HEK293 (cell line): ENCODE measurements around the gene TRIM75.

Experiments used
- AEBP2 ChIP-seq: fragments of 450-650 bp; formaldehyde crosslinking; IDR thresholded peaks from 2 replicates; pipeline ENCODE4 v1.5.1; 2016; ENCODE audit warnings: missing biosample characterization, missing genetic modification characterization, borderline replicate concordance
- CTCF ChIP-seq: fragments of 450-650 bp; formaldehyde crosslinking; IDR thresholded peaks from 2 replicates; pipeline ENCODE4 v1.5.1; 2016; ENCODE audit warnings: missing biosample characterization, missing genetic modification characterization
- HOXC10 ChIP-seq: sonication (generic); formaldehyde crosslinking; IDR thresholded peaks from 2 replicates; pipeline ENCODE4 v1.8.1; 2023; ENCODE audit warnings: mild to moderate bottlenecking, missing genetic modification reagents
- SCRT2 ChIP-seq: fragments of 450-650 bp; formaldehyde crosslinking; IDR thresholded peaks from 2 replicates; pipeline ENCODE4 v1.5.1; 2016; ENCODE audit warnings: missing biosample characterization, missing genetic modification characterization
- ZNF214 ChIP-seq: fragments of 450-650 bp; formaldehyde crosslinking; IDR thresholded peaks from 2 replicates; pipeline ENCODE4 v1.5.1; 2017; ENCODE audit warnings: missing biosample characterization, mild to moderate bottlenecking, missing genetic modification characterization, borderline replicate concordance
- ZNF292 ChIP-seq: fragments of 450-650 bp; formaldehyde crosslinking; IDR thresholded peaks from 2 replicates; pipeline ENCODE4 v1.5.1; 2016; ENCODE audit warnings: low read depth, missing biosample characterization, missing genetic modification characterization, borderline replicate concordance
- ZNF654 ChIP-seq: fragments of 450-650 bp; formaldehyde crosslinking; IDR thresholded peaks from 2 replicates; pipeline ENCODE4 v1.5.1; 2016; ENCODE audit warnings: low read depth, missing biosample characterization, missing genetic modification characterization

GRCh38 chr4:165077034-165077578, 23.4 kb downstream of the TRIM75 start:
- TF ChIP-seq CTCF (tag by site-specific recombination) = no peak
- no peak for TF ChIP-seq ZNF292 (tag by site-specific recombination)
- TF ChIP-seq ZNF654 (tag by site-specific recombination) = no peak
- no peak for TF ChIP-seq ZNF214 (tag by site-specific recombination)
- TF ChIP-seq HOXC10 (CRISPR knock-in tag) = no peak
- no peak for TF ChIP-seq SCRT2 (tag by site-specific recombination)
- TF ChIP-seq AEBP2 = no peak
